Stomach (tissue), 9 donors: ENCODE results near the gene SLC7A14. TPM values are rescaled to one million over a fixed set of nuclear protein-coding genes. Genes with fewer than 3 reads are reported as not detected.
A peak's percentile ranks its signal among the peaks of the same experiment; 100 is the strongest.

Experiments used
- DNase-seq, 2 donors: peaks; one replicate each; pipeline versions ENCODE4 v3.0.0 to v3.0.0-alpha.2; 2013 to 2019
- H3K27ac ChIP-seq, 5 donors: fragments of 200-600 bp in 4 of 5; sonication (generic) in 4 of 5; one replicate each; pipeline ENCODE4 v1.5.1; 2013 to 2019; ENCODE audit warnings: mild to moderate bottlenecking in 1 of 5, moderate library complexity in 1 of 5
- H3K27me3 ChIP-seq, 3 donors: fragments of 200-600 bp; sonication (generic); one replicate each; pipeline ENCODE4 v1.5.1; 2017 to 2019; ENCODE audit warnings: mixed run types in 1 of 3
- H3K36me3 ChIP-seq, 4 donors: fragments of 200-600 bp; sonication (generic); 1 replicate in 3 of 4; 2 replicates in 1 of 4; pipeline ENCODE4 v1.5.1; 2016 to 2019
- H3K4me1 ChIP-seq, 4 donors: fragments of 200-600 bp; sonication (generic); one replicate each; pipeline ENCODE4 v1.5.1; 2016 to 2019
- H3K4me3 ChIP-seq, 4 donors: fragments of 200-600 bp; sonication (generic) in 3 of 4; one replicate each; pipeline ENCODE4 v1.5.1; 2016 to 2019; ENCODE audit warnings: mild to moderate bottlenecking in 1 of 4
- H3K9me3 ChIP-seq, 4 donors: fragments of 200-600 bp; sonication (generic); one replicate each; pipeline ENCODE4 v1.5.1; 2016 to 2019
- CTCF ChIP-seq, 7 experiments: fragments of 450-650 bp in 4 of 7; fragments of 200-600 bp in 3 of 7; sonication (generic) in 3 of 7; IDR thresholded peaks; one replicate each; pipeline ENCODE4 v1.5.1; 2016 to 2019; ENCODE audit warnings: antibody characterized with exemption in 7 of 7, control low read depth in 2 of 7, mild to moderate bottlenecking in 1 of 7
- EP300 ChIP-seq: sonication (generic); formaldehyde crosslinking; IDR thresholded peaks from one replicate; pipeline ENCODE4 v1.6.1; 2017; ENCODE audit warnings: antibody characterized with exemption
- POLR2A ChIP-seq, 4 donors: fragments of 450-650 bp; IDR thresholded peaks; one replicate each; pipeline ENCODE4 v1.6.1; 2016; ENCODE audit warnings: antibody characterized with exemption in 4 of 4, control low read depth in 2 of 4, mild to moderate bottlenecking in 1 of 4, moderate library complexity in 1 of 4
- POLR2AphosphoS5 ChIP-seq, 3 donors: sonication (generic); formaldehyde crosslinking; IDR thresholded peaks; one replicate each; pipeline ENCODE4 v1.6.1; 2016; ENCODE audit warnings: antibody characterized with exemption in 3 of 3
- WGBS, 5 donors: extraction: QIAGEN DNeasy Blood & Tissue Kit in 3 of 5; methylation state at CpG; one replicate each; pipeline versions ENCODE4 v1.1.5 to v1.1.7; 2013 to 2018; 5-methylcytosine and 5-hydroxymethylcytosine counted together
- intact Hi-C: fragments of 100-400 bp; cut with DNase I; formaldehyde crosslinking; loops from one replicate; pipeline ENCODE4 v1.15.1; 2023; ENCODE audit warnings: low total_unique reads
- polyA plus RNA-seq, 3 donors: library from polyadenylated mRNA; stranded (reverse); fragments of 200-250 nt; gene quantifications; one replicate each; pipeline ENCODE4 v1.2.3, GENCODE V29; 2013
- total RNA-seq, 5 donors: library from RNA; depleted of rRNA; stranded (reverse); fragments of >200 nt; gene quantifications; one replicate each; pipeline versions ENCODE4 v1.1.0 to v1.2.3, GENCODE V29; 2014 to 2016
- donor health status: healthy with polysubstance abuse.
- donor health status: Bipolar disorder and iron deficiency.
- donor health status: healthy.

The SLC7A14 gene
- total and polyA plus RNA-seq, 8 donors: 0.10 to 2.4 (median 0.43) TPM; not detected in 5

- WGBS, 5 donors: 89 to 93% (median 91%) methylated on average over 4 of the region's 4 CpGs
- intact Hi-C loops: no loop called here
- Histone ChIP-seq H3K4me3 (no peak overlapping the region), H3K27me3 (no peaks in the 10 kb centered on the region), H3K36me3 (no peaks in the 10 kb centered on the region), H3K27ac (no peak overlapping the region), H3K4me1 (no peaks in the 10 kb centered on the region), H3K9me3 (no peaks in the 10 kb centered on the region)
- no peak for TF ChIP-seq POLR2A (IDR thresholded peaks at IDR 0.05)
- no peak for TF ChIP-seq EP300
- no peak for TF ChIP-seq CTCF (IDR thresholded peaks at IDR 0.05)
- no peak for TF ChIP-seq POLR2AphosphoS5 (IDR thresholded peaks at IDR 0.05)
- no peak for DNase-seq
Observed at GRCh38 chr3:170529912-170530311, 56.0 kb downstream of the SLC7A14 start.

- DNase-seq: no peak
- no peaks in the 10 kb centered on the region for H3K4me1 ChIP-seq
- WGBS, 5 donors: 46 to 62% (median 59%) methylated on average over 2 of the region's 2 CpGs
- H3K4me3 ChIP-seq: no peak overlapping the region
- H3K27ac ChIP-seq: no peak overlapping the region
- H3K27me3 ChIP-seq: no peaks in the 10 kb centered on the region
- intact Hi-C loops: no loop called here
- no peak for TF ChIP-seq POLR2A (IDR thresholded peaks at IDR 0.05)
- TF ChIP-seq POLR2AphosphoS5 (IDR thresholded peaks at IDR 0.05): no peak
- TF ChIP-seq EP300: no peak
- TF ChIP-seq CTCF (IDR thresholded peaks at IDR 0.05): no peak
- no peaks in the 10 kb centered on the region for H3K36me3 ChIP-seq
- no peaks in the 10 kb centered on the region for H3K9me3 ChIP-seq
Observed at GRCh38 chr3:170529346-170529745, 56.5 kb downstream of the SLC7A14 start.

GRCh38 chr3:170528726-170529125 is 57.1 kb downstream of the SLC7A14 start:
- WGBS, 5 donors: 60 to 65% (median 61%) methylated on average over 8 of the region's 8 CpGs
- Histone ChIP-seq H3K27me3 (no peaks in the 10 kb centered on the region), H3K4me3 (no peak overlapping the region), H3K36me3 (no peaks in the 10 kb centered on the region), H3K27ac (no peak overlapping the region), H3K4me1 (no peaks in the 10 kb centered on the region), H3K9me3 (no peaks in the 10 kb centered on the region)
- TF ChIP-seq EP300: no peak
- DNase-seq: no peak
- intact Hi-C loops: no loop called here

GRCh38 chr3:170524073-170524472 is 61.8 kb downstream of the SLC7A14 start:
- Histone ChIP-seq H3K27ac (no peak overlapping the region), H3K36me3 (no peaks in the 10 kb centered on the region), H3K4me1 (no peaks in the 10 kb centered on the region), H3K9me3 (no peaks in the 10 kb centered on the region), H3K4me3 (no peak overlapping the region), H3K27me3 (no peaks in the 10 kb centered on the region)
- DNase-seq: peak in 1 of 2 donors; percentile 38
- TF ChIP-seq POLR2A (IDR thresholded peaks at IDR 0.05) (no peak), CTCF (IDR thresholded peaks at IDR 0.05) (no peak), POLR2AphosphoS5 (IDR thresholded peaks at IDR 0.05) (no peak), EP300 (no peak)
- intact Hi-C loops: no loop called here

- TF ChIP-seq CTCF (IDR thresholded peaks at IDR 0.05) (no peak), EP300 (no peak), POLR2A (IDR thresholded peaks at IDR 0.05) (no peak), POLR2AphosphoS5 (IDR thresholded peaks at IDR 0.05) (no peak)
- DNase-seq: no peak
- H3K9me3 ChIP-seq: no peaks in the 10 kb centered on the region
- WGBS, 5 donors: 42 to 66% (median 62%) methylated on average over 2 of the region's 2 CpGs
- intact Hi-C loops: no loop called here
- H3K4me3 ChIP-seq: no peak overlapping the region
- no peak overlapping the region for H3K27ac ChIP-seq
- no peaks in the 10 kb centered on the region for H3K4me1 ChIP-seq
- no peaks in the 10 kb centered on the region for H3K27me3 ChIP-seq
- H3K36me3 ChIP-seq: no peaks in the 10 kb centered on the region
Observed at GRCh38 chr3:170523248-170523647, 62.6 kb downstream of the SLC7A14 start.
